Stimulated activated CD4-positive, alpha-beta T cell treated with anti-CD3 and anti-CD28 coated beads, Interleukin-12 subunit alpha, Interleukin-12 subunit beta, amount 100 ng/mL, for 4 hours (primary cell): ENCODE results near the gene KIAA1755.

Source experiments
- DNase-seq: peaks from one replicate; pipeline ENCODE4 v3.0.0-alpha.2; 2020

Gene KIAA1755

DNA sequence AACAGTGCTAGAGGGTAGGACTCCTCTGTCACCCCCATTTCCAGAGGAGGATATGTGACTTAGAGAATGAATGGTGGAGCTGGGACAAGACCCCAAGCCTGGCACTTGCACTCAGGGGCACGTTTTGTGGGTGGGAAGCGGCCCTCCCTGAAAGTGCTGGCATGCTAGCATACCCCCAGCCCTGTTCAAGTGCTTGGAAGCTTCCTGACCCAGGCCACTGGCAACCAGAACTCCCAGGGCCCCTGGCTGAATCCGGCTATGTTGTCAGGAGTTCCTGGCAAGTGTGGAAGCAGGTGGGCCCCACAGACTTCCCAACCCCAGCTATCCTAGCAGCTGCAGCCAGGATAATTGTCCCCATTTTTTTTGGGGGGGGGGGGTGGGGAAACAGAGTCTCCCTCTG is 59.9 kb downstream of the KIAA1755 start:
- no peak for DNase-seq

DNA sequence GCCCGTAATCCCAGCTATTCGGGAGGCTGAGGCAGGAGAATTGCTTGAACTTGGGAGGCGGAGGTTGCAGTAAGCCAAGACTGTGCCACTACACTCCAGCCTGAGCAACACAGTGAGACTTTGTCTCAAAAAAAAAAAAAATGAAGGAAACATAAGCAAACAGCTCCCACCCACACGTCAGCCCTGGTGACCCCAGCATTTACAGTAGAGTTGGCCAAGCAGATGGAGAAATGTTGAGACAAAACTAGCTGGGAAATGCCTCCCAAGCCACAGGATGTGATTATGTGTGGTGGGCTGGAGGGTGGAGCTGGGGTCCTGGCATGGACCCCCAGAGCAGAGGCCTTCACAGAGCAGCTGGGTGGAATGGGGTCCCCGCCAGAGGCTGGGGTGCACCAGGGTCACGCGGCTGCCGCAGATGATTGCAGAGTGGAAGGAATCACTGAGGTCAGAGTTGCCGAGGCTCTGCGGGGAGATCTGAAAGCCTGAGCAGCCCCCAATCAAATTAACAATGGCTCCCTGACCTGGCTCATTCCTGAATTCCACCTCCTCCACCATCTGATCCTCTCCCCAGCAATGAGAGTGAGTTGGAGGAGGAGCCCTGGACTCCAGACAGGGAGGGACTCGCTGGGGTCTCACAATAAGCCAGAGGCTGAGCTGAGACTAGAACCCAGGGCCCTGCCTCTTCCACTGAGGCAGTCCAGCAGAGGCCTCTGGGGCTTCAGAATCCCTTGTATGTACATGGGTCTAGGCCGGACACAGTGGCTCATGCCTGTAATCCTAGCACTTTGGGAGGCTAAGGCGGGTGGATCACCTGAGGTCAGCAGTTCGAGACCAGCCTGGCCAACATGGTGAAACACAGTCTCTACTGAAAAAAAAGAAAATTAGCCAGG is 60.8 kb downstream of the KIAA1755 start:
- no peak for DNase-seq

DNA sequence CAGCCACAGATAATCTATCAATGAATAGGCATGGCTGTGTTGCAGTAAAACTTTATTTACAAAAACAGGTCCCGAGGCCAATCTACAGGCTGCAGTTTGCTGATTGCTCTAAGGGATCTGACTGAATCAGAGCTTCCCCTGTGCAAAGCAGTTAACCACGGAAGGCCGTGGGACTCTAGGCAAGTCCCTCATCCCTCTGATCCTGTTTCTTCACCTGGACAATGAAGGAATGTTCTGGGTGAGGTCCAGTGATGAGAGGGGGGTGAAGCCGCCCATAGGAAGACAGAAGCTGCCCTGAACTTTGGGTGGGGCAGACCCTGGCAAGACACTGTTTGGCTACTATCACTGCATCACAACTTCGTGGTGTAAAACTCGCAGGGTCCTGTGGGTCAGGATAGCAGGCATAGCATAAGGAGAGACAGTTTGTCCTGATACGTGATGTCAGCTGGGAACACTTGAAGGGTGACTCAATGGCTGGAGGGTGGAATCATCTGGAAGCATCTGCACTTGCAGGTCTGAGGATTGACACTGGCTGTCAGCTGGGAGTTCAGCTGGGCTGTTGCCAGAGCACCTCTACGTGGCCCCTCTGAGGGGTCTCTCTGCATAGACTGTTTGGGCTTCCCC is 62.2 kb downstream of the KIAA1755 start:
- DNase-seq: no peak

DNA sequence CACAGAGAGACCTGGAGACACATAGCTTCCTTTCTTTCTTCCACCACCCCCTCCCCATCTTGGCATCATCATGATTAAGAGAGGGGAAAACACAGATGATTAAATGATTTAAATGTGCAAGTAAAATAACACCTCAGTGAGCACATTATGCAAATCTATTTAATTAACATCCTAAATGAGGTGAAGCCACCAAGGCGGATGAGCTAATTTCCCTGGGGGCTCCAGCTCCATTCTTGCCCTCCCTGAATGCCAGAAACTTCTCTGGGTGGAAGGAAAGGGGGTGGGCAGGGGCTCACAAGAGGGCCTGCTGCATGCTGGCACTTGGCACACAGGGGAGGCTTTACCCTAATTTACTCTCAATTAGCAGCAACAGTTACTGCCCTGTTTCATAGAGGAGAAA is 62.9 kb downstream of the KIAA1755 start:
- no peak for DNase-seq

DNA sequence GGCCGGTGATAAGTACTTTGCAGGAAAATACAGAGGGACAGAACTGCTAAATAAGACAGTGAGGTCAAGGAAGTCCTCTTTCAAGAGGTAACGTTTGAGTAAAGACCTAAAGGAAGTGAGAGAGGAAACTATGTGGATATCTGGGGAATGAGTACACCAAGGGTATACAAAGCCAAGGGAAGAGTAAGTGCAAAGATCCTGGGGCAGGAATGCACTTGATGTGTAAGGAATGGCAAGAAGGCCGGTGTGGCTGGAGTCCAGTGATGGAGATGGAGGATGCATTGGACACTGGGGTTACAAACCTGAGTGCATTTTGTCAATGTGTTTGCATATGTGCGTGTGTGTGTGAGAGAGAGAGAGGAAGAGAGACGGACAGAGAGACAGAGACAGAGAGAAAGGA is 63.3 kb downstream of the KIAA1755 start:
- DNase-seq: no peak

DNA sequence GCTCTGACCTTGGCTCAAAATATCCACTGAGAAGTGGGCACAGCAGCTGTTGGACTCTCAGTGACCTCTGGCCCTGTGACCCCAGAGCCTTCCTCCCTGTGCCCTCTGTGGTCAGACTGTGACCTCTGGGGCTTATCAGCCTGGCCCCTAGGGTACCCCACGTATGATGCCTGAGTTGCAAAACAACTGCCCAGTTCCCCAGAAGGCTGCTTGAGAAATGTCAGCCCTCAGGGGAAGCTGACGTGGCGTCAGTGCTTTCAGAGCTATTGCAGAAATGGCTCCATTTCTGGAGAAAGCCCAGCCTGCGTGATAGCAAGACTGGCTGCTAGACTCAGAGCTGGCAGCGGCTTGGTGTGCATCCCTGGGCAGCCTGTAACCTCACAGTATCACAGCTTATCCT is 63.9 kb downstream of the KIAA1755 start:
- DNase-seq: no peak

DNA sequence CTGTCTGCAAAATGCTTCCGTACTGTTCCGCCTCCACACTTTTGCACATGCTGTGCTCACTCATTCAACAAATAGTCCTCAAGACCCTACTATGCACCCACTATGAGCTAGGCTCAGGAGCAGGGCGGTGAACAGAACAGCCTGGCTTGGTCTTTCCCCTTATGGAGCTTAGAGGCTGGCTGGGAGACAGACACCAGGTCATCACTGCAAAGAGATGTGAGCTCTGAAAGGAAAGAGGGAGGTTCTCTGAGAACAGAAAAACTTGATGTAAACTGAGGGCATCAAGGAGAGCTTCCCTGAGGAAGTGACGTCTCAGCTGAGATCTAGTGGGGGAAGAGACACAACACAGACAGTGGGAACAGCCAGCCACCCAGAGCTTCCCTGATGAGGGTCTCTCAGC is 64.5 kb downstream of the KIAA1755 start:
- no peak for DNase-seq

DNA sequence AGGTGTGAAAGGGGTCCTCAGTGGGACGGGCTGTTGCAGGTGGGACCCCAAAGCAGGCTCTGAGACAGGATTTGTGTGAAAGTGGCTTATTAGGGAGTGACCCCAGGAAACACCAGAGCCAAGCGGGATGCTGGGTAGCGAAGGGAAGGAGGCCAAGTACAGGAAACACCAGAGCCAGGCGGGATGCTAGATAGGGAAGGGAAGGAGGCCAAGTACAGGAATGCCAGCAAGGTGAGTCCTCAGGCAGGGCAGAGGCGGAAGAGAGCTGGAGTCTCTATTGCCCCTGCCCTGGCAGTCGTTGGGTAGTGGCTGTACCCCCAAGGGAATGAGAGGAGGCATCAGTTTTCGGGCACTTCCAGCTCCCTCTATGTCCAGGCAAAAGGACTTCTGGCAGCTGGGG is 65.0 kb downstream of the KIAA1755 start:
- no peak for DNase-seq

DNA sequence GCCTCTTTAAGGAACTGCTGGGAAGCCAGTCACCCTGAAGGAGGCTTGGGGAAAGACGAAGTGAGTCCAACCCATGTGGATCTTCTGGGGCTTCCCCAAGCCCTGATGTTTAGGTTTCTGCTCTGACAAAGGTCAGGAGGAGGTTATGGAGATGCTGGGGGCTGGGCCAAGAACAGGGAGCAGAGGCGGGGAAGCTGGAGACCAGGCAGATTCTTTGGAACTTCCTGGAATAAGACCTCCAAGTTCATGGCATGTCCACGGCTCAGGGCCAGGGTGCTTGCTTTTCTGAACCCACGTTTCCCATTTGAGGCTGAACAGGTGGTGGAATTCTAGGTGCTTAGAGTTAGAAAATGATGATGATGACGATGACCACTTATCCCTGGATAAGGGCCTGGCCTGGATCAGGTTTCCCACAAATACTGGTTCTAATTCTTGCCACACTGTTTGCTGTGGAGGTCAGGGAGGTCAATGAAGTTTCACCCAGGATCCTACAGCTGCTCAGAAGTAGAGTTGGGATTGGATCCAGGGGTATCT is 65.5 kb downstream of the KIAA1755 start:
- DNase-seq: no peak

DNA sequence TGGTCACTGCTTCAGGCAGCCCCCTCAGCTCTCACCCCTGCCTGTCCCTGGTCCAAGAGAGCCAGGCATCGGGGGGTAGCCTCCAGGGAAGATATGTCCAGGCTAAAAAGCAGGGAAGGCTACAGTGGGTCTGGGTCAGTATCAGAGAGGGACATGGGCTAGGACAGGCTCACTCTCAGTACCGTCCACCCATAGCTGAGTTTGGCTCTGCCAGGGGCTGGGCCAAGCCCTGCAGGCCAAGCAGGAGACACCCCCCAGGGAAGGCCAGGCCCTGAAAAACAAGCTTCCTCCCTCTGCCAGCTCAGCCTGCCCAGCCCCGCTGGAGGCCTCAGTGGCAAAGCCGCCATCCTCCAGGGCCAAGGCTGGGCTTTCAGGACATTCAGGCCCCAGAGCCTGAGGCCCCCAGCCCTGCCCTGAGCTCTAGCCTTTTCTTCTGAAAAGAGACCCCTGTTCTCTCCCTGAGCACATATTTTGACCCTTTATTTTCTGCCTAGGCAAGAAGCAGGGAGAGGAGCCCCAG is 66.9 kb downstream of the KIAA1755 start:
- DNase-seq: no peak

DNA sequence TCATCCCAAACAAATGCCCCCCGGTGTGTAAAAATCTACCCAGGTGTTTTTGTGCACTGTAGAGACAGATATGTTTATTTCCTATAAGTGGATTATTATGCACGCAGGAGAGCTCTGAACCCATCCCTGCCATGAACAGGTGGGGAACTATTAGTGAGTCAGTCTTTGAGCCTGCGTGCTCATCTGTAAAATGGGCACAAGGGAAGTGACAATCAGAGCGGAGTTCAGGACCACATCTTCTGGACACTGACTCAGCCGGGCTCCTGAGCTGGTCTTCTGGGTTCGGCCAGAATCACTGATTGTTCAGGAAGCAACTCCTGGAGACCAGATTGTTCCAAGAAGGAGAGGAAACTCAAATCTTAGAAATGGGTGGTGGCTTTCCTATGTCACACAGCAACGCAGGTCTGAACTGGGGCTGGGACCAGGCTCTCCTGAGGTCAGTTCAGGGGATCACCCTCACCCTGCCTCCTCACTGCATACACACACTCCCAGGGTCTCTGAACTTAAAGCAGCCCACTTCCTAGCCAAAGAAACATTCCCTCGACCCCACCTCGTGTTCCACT is 68.1 kb downstream of the KIAA1755 start:
- DNase-seq: no peak

DNA sequence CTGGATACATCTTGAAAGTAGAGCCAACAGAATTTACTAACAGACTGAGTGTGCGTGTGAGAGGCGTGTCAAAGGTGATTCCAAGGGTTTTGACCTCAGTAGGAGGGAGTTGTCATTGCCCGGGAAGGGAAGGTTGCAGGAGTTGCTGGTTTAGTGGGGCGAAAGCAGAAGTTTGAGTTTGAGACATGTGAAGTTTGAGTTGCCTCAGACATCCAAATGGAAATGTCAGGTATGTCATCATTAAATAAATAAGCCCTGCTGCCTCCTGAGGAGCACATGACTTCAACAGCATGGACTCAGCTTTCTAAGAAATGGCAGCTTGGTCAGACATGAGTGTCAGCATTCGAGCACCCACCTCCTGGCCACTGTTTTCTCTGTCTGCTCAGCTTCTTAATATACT is 68.9 kb downstream of the KIAA1755 start:
- DNase-seq: no peak

DNA sequence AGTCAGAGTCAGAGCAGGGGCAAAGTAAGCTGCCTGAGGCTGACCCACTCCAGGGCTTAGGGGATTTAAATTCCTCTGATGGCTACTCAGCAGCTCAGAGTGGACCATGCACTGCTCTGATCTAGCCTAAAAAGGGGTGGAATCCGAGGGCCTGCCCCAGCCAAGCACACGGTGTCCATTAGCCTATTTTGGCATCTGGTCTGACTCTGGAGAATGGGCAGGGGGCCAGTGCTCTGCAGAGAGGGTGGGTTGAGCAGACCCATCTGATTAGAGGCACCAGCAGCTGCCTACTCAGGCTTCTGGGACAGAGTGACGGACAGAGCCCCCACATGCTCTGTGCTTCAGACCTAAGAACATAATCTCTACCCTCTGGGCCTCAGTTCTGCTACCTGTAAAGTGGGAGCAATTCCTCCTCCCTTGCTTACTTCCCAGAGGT is 69.6 kb downstream of the KIAA1755 start:
- DNase-seq: no peak

DNA sequence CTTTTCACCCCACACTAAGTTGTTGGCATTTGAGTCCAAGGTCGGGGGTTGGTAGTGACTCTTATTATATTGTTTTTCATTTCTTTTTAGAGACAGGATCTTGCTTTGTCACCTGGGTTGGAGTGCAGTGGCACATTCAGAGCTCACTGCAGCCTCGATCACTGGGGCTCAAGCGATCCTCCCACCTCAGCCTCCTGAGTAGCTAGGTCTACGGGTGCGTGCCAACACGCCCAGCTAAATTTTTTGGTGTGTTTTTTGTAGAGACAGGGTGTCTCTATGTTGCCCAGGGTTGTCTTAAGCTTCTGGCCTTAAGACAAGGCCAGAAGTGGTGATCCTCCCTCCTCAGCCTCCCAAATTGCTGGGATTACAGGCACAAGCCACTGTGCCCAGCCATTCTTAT is 70.4 kb downstream of the KIAA1755 start:
- DNase-seq: no peak

DNA sequence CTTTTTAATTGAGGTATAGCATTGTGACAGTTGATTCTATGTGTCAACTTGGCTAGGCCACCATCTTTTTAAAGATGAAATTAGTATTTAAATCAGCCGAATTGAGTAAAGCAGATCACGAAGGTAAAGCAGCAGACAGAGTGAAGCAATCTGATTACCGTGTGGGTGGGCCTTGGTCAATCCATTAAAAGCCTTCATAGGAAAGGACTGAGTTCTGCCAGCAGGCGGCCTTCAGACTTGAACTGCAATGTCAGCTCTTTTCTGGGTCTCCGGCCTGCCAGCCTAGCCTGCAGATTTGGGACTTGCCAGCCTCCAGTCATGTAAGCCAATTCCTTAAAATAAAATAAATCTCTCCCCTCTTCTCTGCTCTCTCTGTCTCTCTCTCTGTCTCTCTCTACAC is 73.0 kb downstream of the KIAA1755 start:
- no peak for DNase-seq

DNA sequence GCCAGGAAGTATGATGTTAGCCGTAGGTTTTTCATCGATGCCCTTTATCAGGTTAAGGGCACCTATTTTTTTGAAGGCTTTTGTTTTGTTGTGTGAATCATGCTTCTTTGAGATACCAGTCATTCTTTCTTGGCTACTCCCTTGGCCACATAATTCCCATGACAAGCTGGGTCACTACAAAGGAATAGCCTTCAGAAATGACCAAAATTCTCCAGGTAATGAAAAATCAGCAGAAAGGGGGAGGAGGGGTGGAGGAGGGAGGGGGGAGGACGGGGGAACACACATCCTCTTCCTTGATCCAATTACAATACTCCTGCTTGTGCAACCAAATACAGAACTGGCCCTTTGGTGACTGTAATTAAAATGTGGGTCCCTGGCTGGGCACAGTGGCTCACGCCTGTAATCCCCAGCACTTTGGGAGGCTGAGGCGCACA is 73.7 kb downstream of the KIAA1755 start:
- DNase-seq: no peak

DNA sequence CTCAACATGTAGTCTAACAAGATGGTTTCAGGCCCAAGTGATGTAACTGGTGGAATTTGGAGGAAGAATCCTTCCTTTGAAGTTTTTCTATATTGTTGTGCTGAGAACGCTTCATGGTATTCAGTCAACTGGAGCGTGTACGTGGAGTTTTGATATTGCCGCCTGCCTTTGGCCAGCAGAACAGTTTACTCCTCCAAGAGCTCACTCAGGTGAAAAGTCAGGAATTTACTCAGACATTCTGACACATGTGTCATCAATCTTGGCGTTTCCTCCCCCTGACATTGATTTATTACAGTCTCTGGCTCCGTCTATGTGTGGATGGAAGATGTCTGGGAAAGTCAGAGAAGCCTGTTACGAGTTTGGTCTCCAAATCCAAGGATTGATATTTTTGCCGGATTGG is 76.4 kb downstream of the KIAA1755 start:
- no peak for DNase-seq

DNA sequence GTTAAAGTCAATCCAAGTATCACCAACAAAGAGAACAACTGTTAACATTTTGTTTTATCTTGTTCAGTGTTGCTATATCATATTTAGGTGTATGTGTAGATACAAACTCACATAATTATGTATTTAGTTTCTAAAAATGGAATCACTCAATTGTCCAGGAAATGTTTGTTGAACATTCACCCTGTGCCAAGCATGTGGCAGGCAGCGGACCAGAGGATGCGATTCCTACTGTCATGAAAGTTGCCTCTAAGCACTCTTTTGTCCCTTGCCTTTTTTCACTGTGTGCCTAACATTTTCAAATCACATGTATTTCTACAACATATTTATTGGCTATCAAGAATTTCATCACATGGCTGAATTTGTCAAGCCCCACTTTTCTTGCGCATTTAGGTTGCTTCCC is 78.6 kb downstream of the KIAA1755 start:
- no peak for DNase-seq

DNA sequence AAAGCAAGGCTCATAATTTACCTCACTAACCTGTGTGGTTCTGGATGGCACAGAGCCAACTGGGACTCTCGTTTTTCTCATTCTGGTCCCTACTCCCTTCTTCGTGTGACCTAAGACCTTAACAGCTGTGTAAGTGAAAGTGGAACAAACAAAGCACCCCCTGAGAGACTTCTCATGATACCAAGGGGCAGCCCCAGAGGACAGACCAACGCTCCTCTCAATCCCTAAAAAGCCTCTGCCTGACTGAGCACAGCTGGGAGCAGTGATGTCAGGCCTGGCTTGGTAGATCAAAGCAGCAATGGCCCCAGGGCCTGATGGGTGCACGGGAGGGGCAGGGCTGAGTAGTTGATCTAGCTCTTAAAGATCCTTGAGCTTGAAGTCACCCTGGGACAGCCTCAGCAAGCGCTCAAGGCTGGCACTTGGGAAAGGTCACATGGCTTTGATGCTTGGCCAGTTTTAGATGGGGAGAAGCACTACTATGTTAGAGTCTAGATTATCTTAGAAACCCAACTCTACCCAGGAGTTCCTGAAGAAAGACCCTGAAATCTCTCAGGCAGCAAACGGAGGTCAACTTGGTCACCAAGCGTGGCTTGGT is 79.2 kb downstream of the KIAA1755 start:
- no peak for DNase-seq

DNA sequence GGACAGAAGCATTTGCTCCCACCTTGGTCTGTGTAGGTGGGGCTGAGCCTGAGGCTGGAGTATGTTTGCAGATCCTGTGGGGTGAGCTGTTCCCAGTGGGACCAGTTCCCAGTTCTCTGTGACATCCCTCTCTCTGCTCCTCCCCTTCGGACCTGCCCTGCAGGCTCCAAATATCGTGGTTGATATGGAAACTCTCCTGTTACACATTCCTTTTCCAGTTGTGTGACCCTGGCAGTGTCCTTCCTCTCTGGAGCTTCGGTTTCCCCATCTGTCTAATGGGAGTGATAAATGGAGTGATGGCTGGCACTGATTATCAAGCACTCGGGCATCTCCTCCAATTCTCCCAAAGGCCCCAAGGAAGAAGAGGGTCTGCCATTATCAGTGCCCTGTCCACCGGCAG is 79.8 kb downstream of the KIAA1755 start:
- DNase-seq: no peak

DNA sequence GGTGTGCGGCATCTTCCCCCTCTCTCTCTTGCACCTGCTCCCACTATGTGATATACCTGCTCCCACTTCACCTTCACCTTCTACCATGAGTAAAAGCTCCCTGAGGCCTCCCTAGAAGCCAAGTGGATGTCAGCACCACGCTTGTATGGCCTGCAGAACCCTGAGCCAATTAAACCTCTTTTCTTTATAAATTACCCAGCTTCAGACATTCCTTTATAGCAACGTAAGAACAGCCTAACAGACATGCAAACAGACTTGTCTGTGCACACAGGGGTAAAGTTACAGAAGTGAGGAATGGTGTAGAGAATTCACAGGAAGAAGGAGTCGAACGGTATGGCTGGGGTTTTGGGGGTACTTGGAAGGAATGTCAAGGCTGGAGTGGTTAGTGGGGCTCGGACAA is 80.7 kb downstream of the KIAA1755 start:
- no peak for DNase-seq

DNA sequence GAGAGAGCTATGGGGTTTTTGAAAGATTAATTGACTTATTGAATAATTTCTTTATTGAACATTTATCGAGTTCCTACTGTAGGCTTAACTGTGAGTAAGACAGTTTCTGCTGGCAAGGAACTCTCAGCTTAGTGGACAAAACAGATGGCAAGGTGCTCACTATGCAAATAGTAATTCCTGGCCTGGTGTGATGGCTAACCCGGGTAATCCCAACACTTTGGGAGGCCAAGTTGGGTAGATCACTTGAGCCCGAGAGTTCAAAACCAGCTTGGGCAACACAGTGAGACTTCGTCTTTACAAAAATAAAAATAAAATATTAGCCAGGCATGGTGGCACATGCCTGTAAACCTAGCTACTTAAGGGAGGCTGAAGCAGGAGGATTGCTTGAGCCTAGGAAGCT is 82.0 kb downstream of the KIAA1755 start:
- no peak for DNase-seq

DNA sequence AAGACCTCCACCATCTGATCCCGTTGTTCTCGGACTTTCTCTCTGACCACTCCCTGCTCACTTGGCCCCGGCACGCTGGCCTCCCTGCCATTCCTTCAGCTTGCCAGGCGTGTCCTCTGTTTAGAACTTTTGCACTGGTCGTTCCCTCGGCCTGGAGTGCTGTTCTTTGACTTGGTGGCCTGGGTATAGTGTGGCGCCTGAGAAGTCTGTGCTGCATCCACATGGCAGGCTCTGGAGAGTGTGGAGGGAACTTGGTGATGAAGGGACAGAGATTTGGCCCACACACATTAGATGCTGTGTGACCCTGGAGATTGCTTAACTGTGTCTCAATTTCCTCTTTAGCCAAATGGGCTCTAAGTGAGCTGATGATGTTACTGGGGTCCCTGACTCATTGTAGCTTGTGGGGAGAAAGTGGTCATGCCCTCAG is 82.5 kb downstream of the KIAA1755 start:
- no peak for DNase-seq
